HepG2 (cell line): ENCODE results near the gene POLDIP3. TPM values are rescaled to one million over a fixed set of nuclear protein-coding genes. Genes with fewer than 3 reads are reported as not detected.

Experiments
- FOXC1 ChIP-seq: sonication (generic); formaldehyde crosslinking; IDR thresholded peaks from 2 replicates; pipeline ENCODE4 v1.8.0; 2022; ENCODE audit warnings: mild to moderate bottlenecking, missing genetic modification reagents, borderline replicate concordance
- JUND ChIP-seq: sonication (generic); formaldehyde crosslinking; IDR thresholded peaks from 2 replicates; pipeline ENCODE4 v1.8.0; 2022; ENCODE audit warnings: mild to moderate bottlenecking, missing genetic modification reagents
- KDM4B ChIP-seq: sonication (generic); formaldehyde crosslinking; IDR thresholded peaks from 2 replicates; pipeline ENCODE4 v1.4.0; 2020; ENCODE audit warnings: missing genetic modification reagents
- MEIS2 ChIP-seq: sonication (generic); formaldehyde crosslinking; IDR thresholded peaks from 2 replicates; pipeline ENCODE4 v1.9.0; 2021; ENCODE audit warnings: mild to moderate bottlenecking, missing genetic modification reagents
- MLX ChIP-seq: IDR thresholded peaks from 2 replicates; pipeline ENCODE4 v1.6.1; 2016
- NFKB2 ChIP-seq: sonication (generic); formaldehyde crosslinking; IDR thresholded peaks from 2 replicates; pipeline ENCODE4 v1.4.0; 2020; ENCODE audit warnings: missing genetic modification reagents, borderline replicate concordance
- NFKBIZ ChIP-seq: IDR thresholded peaks from 2 replicates; pipeline ENCODE4 v1.6.1; 2018; ENCODE audit warnings: missing genetic modification reagents, missing compliant biosample characterization
- PBX2 ChIP-seq: IDR thresholded peaks from 2 replicates; pipeline ENCODE4 v1.6.1; 2016; ENCODE audit warnings: control low read depth
- SPEN ChIP-seq: sonication (generic); formaldehyde crosslinking; IDR thresholded peaks from 2 replicates; pipeline ENCODE4 v1.5.1; 2020; ENCODE audit warnings: low read depth, mild to moderate bottlenecking, missing genetic modification reagents
- TOE1 ChIP-seq: sonication (generic); formaldehyde crosslinking; IDR thresholded peaks from 2 replicates; pipeline ENCODE4 v1.4.0; 2020; ENCODE audit warnings: mild to moderate bottlenecking, missing genetic modification reagents
- TRAFD1 ChIP-seq: sonication (generic); formaldehyde crosslinking; IDR thresholded peaks from 2 replicates; pipeline ENCODE4 v1.5.1; 2020; ENCODE audit warnings: missing genetic modification reagents, mild to moderate bottlenecking, borderline replicate concordance
- ZBTB43 ChIP-seq: sonication (generic); formaldehyde crosslinking; conservative IDR thresholded peaks from 2 replicates; pipeline ENCODE4 v1.4.0; 2020; ENCODE audit warnings: missing genetic modification reagents
- ZBTB7A ChIP-seq: sonication (generic); formaldehyde crosslinking; IDR thresholded peaks from 2 replicates; pipeline ENCODE4 v1.8.0; 2022; ENCODE audit warnings: mild to moderate bottlenecking, missing genetic modification reagents
- ZFP91 ChIP-seq: sonication (generic); formaldehyde crosslinking; IDR thresholded peaks from 2 replicates; pipeline ENCODE4 v1.9.0; 2022; ENCODE audit warnings: missing genetic modification reagents, mild to moderate bottlenecking, borderline replicate concordance
- ZNF468 ChIP-seq: sonication (generic); formaldehyde crosslinking; IDR thresholded peaks from 2 replicates; pipeline ENCODE4 v1.8.0; 2022; ENCODE audit warnings: mild to moderate bottlenecking, moderate library complexity, missing genetic modification reagents
- polyA plus RNA-seq, 8 experiments: library from polyadenylated mRNA; depleted of rRNA in 3 of 8; stranded (reverse) in 7 of 8; unstranded in 1 of 8; fragments of >200 nt; fragmentation: Illumina TruSeq in 4 of 8; extraction: Trizol in 4 of 8; gene quantifications; 2 replicates each; pipeline versions ENCODE4 v1.2.1 to v1.2.3, GENCODE V29; 2011 to 2016; ENCODE audit warnings: low read depth in 4 of 8, missing spikeins in 1 of 8, mixed read lengths in 1 of 8; ENCODE audit not compliant: insufficient read depth in 1 of 8
- total RNA-seq, 5 experiments: library from RNA; depleted of rRNA; stranded (reverse); fragments of >200 nt; fragmentation: Illumina TruSeq; extraction: Trizol; gene quantifications; 2 replicates each; pipeline ENCODE4 v1.2.3, GENCODE V29; 2016; ENCODE audit warnings: low read depth in 1 of 5

POLDIP3 gene
- total and polyA plus RNA-seq, 2 of the 13 experiments (the other 11 are each of a cell fraction or from before 2014, with no cell fraction given): 45.8 to 47.4 TPM

GRCh38 chr22:42648368-42649245, 33.9 kb upstream of the POLDIP3 start (continued):
- no peak; the same call in none of the 2 replicates for TF ChIP-seq JUND (CRISPR knock-in tag)
- peak; percentile 72 for TF ChIP-seq ZBTB7A (CRISPR knock-in tag)
- peak; percentile 55; the same call in 1 of the 2 replicates for TF ChIP-seq MLX (CRISPR knock-in tag)
- TF ChIP-seq KDM4B (CRISPR knock-in tag): peak; percentile 27; the same call in 1 of the 2 replicates
- peak; percentile 63; the same call in 1 of the 2 replicates for TF ChIP-seq PBX2 (CRISPR knock-in tag)
- TF ChIP-seq MEIS2 (CRISPR knock-in tag): peak; percentile 95
- peak; percentile 70; the same call in 1 of the 2 replicates for TF ChIP-seq SPEN (CRISPR knock-in tag)
- peak; percentile 68; the same call in 1 of the 2 replicates for TF ChIP-seq NFKB2
- peak; percentile 80 for TF ChIP-seq NFKBIZ
- no peak for TF ChIP-seq TRAFD1 (CRISPR knock-in tag)
- peak; percentile 90 for TF ChIP-seq ZFP91 (CRISPR knock-in tag)
- TF ChIP-seq ZNF468 (CRISPR knock-in tag): 0 out of 2 replicates have a peak, but pooled peaks have one; percentile 11
- TF ChIP-seq TOE1 (CRISPR knock-in tag): 0 out of 2 replicates have a peak, but pooled peaks have one; percentile 45
- TF ChIP-seq FOXC1 (CRISPR knock-in tag): peak; percentile 79
- TF ChIP-seq ZBTB43 (CRISPR knock-in tag): peak; percentile 96
